Retina (tissue), 1 donor: ENCODE data around the gene SMAD9.

ENCODE experiments used
- DNase-seq: peaks from one replicate; pipeline ENCODE4 v3.0.0-alpha.2; 2016

SMAD9 gene

GRCh38 chr13:36814465-36814864 is 105.6 kb downstream of the SMAD9 start:
- DNase-seq: no peak

GRCh38 chr13:36813225-36813624 is 106.8 kb downstream of the SMAD9 start:
- no peak for DNase-seq

- DNase-seq: no peak
Observed at GRCh38 chr13:36807616-36808015, 112.4 kb downstream of the SMAD9 start.

GRCh38 chr13:36806102-36806501 is 113.9 kb downstream of the SMAD9 start:
- DNase-seq: no peak

GRCh38 chr13:36804588-36804987 is 115.5 kb downstream of the SMAD9 start:
- no peak for DNase-seq

GRCh38 chr13:36801035-36801434 is 119.0 kb downstream of the SMAD9 start:
- no peak for DNase-seq

- DNase-seq: no peak
Observed at GRCh38 chr13:36796052-36796451, 124.0 kb downstream of the SMAD9 start.

GRCh38 chr13:36795463-36795862 is 124.6 kb downstream of the SMAD9 start:
- DNase-seq: no peak
